SU-DHL-6 (cell line): ENCODE data around the gene COX10.

Experiments
- EZH2phosphoT487 ChIP-seq: fragments of 200-600 bp; sonication (generic), shearing (Covaris generic); conservative IDR thresholded peaks from 2 replicates; pipeline ENCODE4 v1.6.1; 2018; ENCODE audit warnings: mild to moderate bottlenecking, antibody characterized with exemption, low read length, moderate library complexity, mixed read lengths
- TF ChIP-seq, protein P1 (sequence below): fragments of 200-600 bp; sonication (generic); IDR thresholded peaks from one replicate; pipeline ENCODE4 v1.5.1; 2017; ENCODE audit warnings: antibody characterized with exemption, mild to moderate bottlenecking, low read length, moderate library complexity; ENCODE audit not compliant: insufficient read depth, poor library complexity, severe bottlenecking

DNA sequence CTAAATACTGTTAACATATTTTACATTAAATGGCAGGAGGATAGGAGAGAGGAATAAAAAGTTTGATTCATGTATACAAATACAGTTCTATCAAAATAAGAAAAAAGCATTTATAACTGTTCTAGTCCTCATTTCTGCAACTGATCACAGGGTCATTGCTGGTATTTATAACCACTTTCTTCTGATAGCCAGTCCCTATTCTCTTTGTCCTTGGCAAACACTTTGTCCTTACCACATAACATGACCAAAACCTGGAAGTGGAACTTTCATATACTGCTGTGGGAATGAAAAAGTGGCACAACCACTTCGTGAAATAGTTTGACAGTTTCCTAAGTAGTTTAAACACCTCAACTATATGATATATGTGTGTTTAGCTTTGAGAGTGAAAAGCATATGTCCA is 84.1 kb downstream of the COX10 start:
- TF ChIP-seq, protein P1, sequence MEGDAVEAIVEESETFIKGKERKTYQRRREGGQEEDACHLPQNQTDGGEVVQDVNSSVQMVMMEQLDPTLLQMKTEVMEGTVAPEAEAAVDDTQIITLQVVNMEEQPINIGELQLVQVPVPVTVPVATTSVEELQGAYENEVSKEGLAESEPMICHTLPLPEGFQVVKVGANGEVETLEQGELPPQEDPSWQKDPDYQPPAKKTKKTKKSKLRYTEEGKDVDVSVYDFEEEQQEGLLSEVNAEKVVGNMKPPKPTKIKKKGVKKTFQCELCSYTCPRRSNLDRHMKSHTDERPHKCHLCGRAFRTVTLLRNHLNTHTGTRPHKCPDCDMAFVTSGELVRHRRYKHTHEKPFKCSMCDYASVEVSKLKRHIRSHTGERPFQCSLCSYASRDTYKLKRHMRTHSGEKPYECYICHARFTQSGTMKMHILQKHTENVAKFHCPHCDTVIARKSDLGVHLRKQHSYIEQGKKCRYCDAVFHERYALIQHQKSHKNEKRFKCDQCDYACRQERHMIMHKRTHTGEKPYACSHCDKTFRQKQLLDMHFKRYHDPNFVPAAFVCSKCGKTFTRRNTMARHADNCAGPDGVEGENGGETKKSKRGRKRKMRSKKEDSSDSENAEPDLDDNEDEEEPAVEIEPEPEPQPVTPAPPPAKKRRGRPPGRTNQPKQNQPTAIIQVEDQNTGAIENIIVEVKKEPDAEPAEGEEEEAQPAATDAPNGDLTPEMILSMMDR: no peak
- TF ChIP-seq EZH2phosphoT487: no peak
